ENCODE results near the gene NR6A1. TPM values are rescaled to one million over a fixed set of nuclear protein-coding genes. Genes with fewer than 3 reads are reported as not detected.

NR6A1 gene
- total RNA-seq, 2 donors from 2014 or later, result 4.8 to 4.9 TPM

DNA sequence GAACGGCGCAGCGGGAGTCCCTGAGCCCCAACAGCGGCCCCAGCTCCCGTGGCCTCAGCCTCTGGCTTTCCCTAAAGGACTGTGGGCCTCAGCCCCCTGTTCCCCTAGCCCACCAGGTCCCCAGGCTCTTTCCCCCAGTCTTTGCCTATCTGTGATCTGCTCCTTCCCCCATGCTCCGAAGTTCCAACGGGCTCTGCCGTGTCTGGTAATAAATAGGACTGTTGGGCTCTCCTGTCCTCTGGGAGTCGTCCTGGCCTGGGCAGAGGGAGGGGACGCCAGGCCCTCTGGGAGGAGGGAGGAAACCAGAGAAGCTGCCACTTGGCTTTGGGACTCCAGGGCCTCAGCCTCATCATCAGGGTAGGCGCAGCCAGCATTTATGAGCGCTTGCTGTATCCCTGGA is 292.8 kb downstream of the NR6A1 start:
- no peak overlapping the region for H3K4me3 ChIP-seq
- H3K9ac ChIP-seq (ENCODE audit: low read depth in 2 of 2, low read length in 2 of 2), result no peak overlapping the region
- no peak for DNase-seq
- no peaks in the 10 kb centered on the region for H3K36me3 ChIP-seq
- no peak overlapping the region for H3K27ac ChIP-seq
- TF ChIP-seq CTCF (IDR thresholded peaks at IDR 0.05), result no peak
- H3K27me3 ChIP-seq, result peaks cover 27% of the 10 kb centered on the region
- H3K9me3 ChIP-seq, result no peaks in the 10 kb centered on the region
- H3K4me1 ChIP-seq, result peaks cover 3% of the 10 kb centered on the region
- intact Hi-C loops (cut with DNase I), result no loop called here

- H3K4me1 ChIP-seq, result peaks cover 3% of the 10 kb centered on the region
- no peak for DNase-seq
- H3K9me3 ChIP-seq, result no peaks in the 10 kb centered on the region
- no peak overlapping the region for H3K4me3 ChIP-seq
- no peak overlapping the region for H3K9ac ChIP-seq (ENCODE audit: low read depth in 2 of 2, low read length in 2 of 2)
- H3K27me3 ChIP-seq, result peaks cover 27% of the 10 kb centered on the region
- TF ChIP-seq CTCF (IDR thresholded peaks at IDR 0.05), result no peak
- no peak overlapping the region for H3K27ac ChIP-seq
- H3K36me3 ChIP-seq, result no peaks in the 10 kb centered on the region
- intact Hi-C loops (cut with DNase I), result no loop called here
These were observed 293.3 kb downstream of the NR6A1 start for GRCh38 chr9:124477648-124478285.

- Histone ChIP-seq H3K9ac (ENCODE audit: low read depth in 2 of 2, low read length in 2 of 2) (no peak overlapping the region), H3K9me3 (no peaks in the 10 kb centered on the region), H3K4me1 (peaks cover 3% of the 10 kb centered on the region), H3K27ac (no peak overlapping the region), H3K36me3 (no peaks in the 10 kb centered on the region), H3K27me3 (peaks cover 27% of the 10 kb centered on the region), H3K4me3 (no peak overlapping the region)
- no peak for DNase-seq
- intact Hi-C loops (cut with DNase I), result no loop called here
- no peak for TF ChIP-seq CTCF (IDR thresholded peaks at IDR 0.05)
These were observed 293.9 kb downstream of the NR6A1 start for GRCh38 chr9:124477211-124477647.

DNA sequence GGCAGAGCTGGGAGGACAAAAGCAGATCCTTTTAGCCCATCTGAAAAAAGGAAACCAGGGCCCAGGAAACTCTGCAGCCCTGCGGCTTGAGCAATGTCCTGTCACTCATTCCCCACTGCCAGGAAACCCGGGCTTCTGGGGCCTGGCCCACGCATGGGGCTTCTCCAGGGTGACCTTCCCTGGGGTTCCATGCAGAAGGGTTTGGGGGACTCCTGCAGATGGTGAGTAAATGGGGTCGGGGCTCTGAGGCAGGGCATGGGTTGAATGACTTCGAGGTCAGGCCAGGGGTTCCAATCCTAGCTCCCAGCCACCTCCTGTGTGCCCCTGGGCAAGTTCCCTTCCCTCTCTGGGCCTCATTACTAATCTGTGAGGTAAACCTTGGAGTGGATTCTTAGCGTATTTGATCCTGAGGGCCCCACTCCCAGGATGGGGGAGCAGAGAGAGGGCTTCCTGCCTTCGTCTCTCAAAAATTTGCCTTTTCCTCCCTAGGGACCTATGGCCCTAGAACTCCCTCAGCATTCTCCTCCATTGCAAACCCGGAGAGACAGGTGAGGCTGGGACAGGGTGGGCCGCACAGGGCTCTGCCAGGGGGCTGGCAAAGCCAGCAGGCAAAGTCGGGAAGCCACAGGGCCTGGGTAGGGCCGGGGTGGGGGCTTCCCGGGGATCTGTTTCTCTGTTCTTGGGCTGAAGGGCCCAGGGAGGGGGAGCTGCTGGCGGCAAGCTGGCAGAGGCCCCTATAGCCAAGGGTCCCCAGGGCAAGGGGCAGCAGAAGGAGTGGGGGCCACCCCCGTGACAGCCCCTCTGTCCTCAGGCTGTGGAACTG is 295.0 kb downstream of the NR6A1 start:
- intact Hi-C loops (cut with DNase I), result no loop called here

More for the DNA sequence above, 295.0 kb downstream of the NR6A1 start:
- no peak overlapping the region for H3K9ac ChIP-seq (ENCODE audit: low read depth in 2 of 2, low read length in 2 of 2)
- no peak overlapping the region for H3K4me3 ChIP-seq
- peaks cover 3% of the 10 kb centered on the region for H3K4me1 ChIP-seq
- TF ChIP-seq CTCF (IDR thresholded peaks at IDR 0.05), result no peak
- DNase-seq, result no peak
- H3K27ac ChIP-seq, result no peak overlapping the region
- no peaks in the 10 kb centered on the region for H3K9me3 ChIP-seq
- H3K36me3 ChIP-seq, result no peaks in the 10 kb centered on the region
- peaks cover 27% of the 10 kb centered on the region for H3K27me3 ChIP-seq

All from colonic mucosa (tissue), 4 donors.